NCI-H2107 treated with DMSO at 0.1 percent for 48 hours (cell line): ENCODE measurements around the gene CDC14A.
"Not testable (repeated sequence)": the region's sequence is repeated elsewhere in the genome, so short reads cannot be mapped to it uniquely, and the experiment has no call there.

Experiments
- DNase-seq: peaks from one replicate; lab custom pipeline; 2025; ENCODE audit not compliant: unreplicated experiment; lab: John Stamatoyannopoulos, UW

The CDC14A gene

GRCh38 chr1:100352267-100353070, at the start of gene CDC14A:
Gene CDC14A (plus strand): TSS chr1:100352506. CDS start chr1:100352955, 449 bp downstream.
- DNase-seq = peak; percentile 80

GRCh38 chr1:100302739-100303138, 49.6 kb upstream of the CDC14A start:
- DNase-seq = no peak

- DNase-seq = no peak
Measured at GRCh38 chr1:100304227-100304626, 48.1 kb upstream of the CDC14A start.

GRCh38 chr1:100304921-100305320, 47.4 kb upstream of the CDC14A start:
- DNase-seq = peak; percentile 51

GRCh38 chr1:100305954-100306353, 46.4 kb upstream of the CDC14A start:
- no peak for DNase-seq

- DNase-seq = no peak
Measured at GRCh38 chr1:100306735-100307313, 45.5 kb upstream of the CDC14A start.

GRCh38 chr1:100308777-100309176, 43.5 kb upstream of the CDC14A start:
- no peak for DNase-seq

- no peak for DNase-seq
Measured at GRCh38 chr1:100309863-100310262, 42.4 kb upstream of the CDC14A start.

GRCh38 chr1:100313382-100313781, 38.9 kb upstream of the CDC14A start:
- DNase-seq = no peak

- no peak for DNase-seq
Measured at GRCh38 chr1:100316622-100317021, 35.7 kb upstream of the CDC14A start.

GRCh38 chr1:100320311-100321099, 31.8 kb upstream of the CDC14A start:
- DNase-seq = no peak

- DNase-seq = no peak
Measured at GRCh38 chr1:100321100-100321493, 31.2 kb upstream of the CDC14A start.

GRCh38 chr1:100321506-100321905, 30.8 kb upstream of the CDC14A start:
- no peak for DNase-seq

- no peak for DNase-seq
Measured at GRCh38 chr1:100322436-100323211, 29.7 kb upstream of the CDC14A start.

- no peak for DNase-seq
Measured at GRCh38 chr1:100323419-100324106, 28.7 kb upstream of the CDC14A start.

GRCh38 chr1:100325415-100326324, 26.6 kb upstream of the CDC14A start:
- DNase-seq = peak; percentile 81

GRCh38 chr1:100326325-100326670, 26.0 kb upstream of the CDC14A start:
- not testable (repeated sequence) for DNase-seq

- DNase-seq = no peak
Measured at GRCh38 chr1:100328133-100328532, 24.2 kb upstream of the CDC14A start.

- DNase-seq = not testable (repeated sequence)
Measured at GRCh38 chr1:100331146-100331545, 21.2 kb upstream of the CDC14A start.
